Tibial artery (tissue), 4 donors: ENCODE data around the gene STARD13.
A peak's percentile ranks its signal among the peaks of the same experiment; 100 is the strongest.
"Not testable (repeated sequence)": the region's sequence is repeated elsewhere in the genome, so short reads cannot be mapped to it uniquely, and the experiment has no call there.

Experiments used
- DNase-seq, 2 donors: peaks; one replicate each; pipeline ENCODE4 v3.0.0-alpha.2; 2019
- H3K27ac ChIP-seq, 2 donors: fragments of 200-600 bp; sonication (generic) in 1 of 2; 1 replicate in 1 of 2; 2 replicates in 1 of 2; pipeline ENCODE4 v1.5.1; 2018 to 2019; ENCODE audit warnings: mild to moderate bottlenecking in 1 of 2
- H3K27me3 ChIP-seq, 2 donors: fragments of 200-600 bp; sonication (generic) in 1 of 2; one replicate each; pipeline versions ENCODE4 v1.5.1 to v1.6.0; 2016 to 2019
- H3K36me3 ChIP-seq, 3 donors: fragments of 200-600 bp; sonication (generic) in 2 of 3; one replicate each; pipeline ENCODE4 v1.5.1; 2016 to 2019; ENCODE audit warnings: mild to moderate bottlenecking in 2 of 3
- H3K4me1 ChIP-seq, 4 donors: fragments of 200-600 bp; sonication (generic) in 2 of 4; 1 replicate in 3 of 4; 2 replicates in 1 of 4; pipeline ENCODE4 v1.5.1; 2016 to 2019
- H3K4me3 ChIP-seq, 2 donors: fragments of 200-600 bp; sonication (generic) in 1 of 2; 1 replicate in 1 of 2; 2 replicates in 1 of 2; pipeline ENCODE4 v1.5.1; 2018 to 2019; ENCODE audit warnings: mild to moderate bottlenecking in 2 of 2
- H3K9me3 ChIP-seq, 3 donors: fragments of 200-600 bp; sonication (generic) in 1 of 3; one replicate each; pipeline ENCODE4 v1.5.1; 2016 to 2019
- CTCF ChIP-seq, 2 experiments: fragments of 200-600 bp in 1 of 2; fragments of 450-650 bp in 1 of 2; IDR thresholded peaks; one replicate each; pipeline ENCODE4 v1.5.1; 2017 to 2019; ENCODE audit warnings: antibody characterized with exemption in 2 of 2, mild to moderate bottlenecking in 1 of 2, moderate library complexity in 1 of 2
- intact Hi-C: fragments of 100-400 bp; cut with DNase I; formaldehyde crosslinking; loops from one replicate; pipeline ENCODE4 v1.15.0; 2023; ENCODE audit warnings: low total_unique reads

The STARD13 gene

GRCh38 chr13:33165787-33166186 lies 119.8 kb downstream of the STARD13 start:
- H3K36me3 ChIP-seq = peaks cover 17 to 52% (median 43%) of the 10 kb centered on the region in 3 donors
- H3K4me3 ChIP-seq = no peak overlapping the region
- H3K9me3 ChIP-seq = peaks cover 0 to 8% (median 5%) of the 10 kb centered on the region in 3 donors
- H3K27me3 ChIP-seq = no peaks in the 10 kb centered on the region
- H3K27ac ChIP-seq = no peak overlapping the region
- no peak for DNase-seq
- peaks cover 0 to 24% (median 13%) of the 10 kb centered on the region in 4 donors for H3K4me1 ChIP-seq
- no peak for TF ChIP-seq CTCF (IDR thresholded peaks at IDR 0.05)
- intact Hi-C loops = no loop called here

- no peak for DNase-seq
- Histone ChIP-seq H3K9me3 (peaks cover 0 to 8% (median 5%) of the 10 kb centered on the region in 3 donors), H3K36me3 (peaks cover 17 to 52% (median 43%) of the 10 kb centered on the region in 3 donors), H3K4me1 (peaks cover 0 to 30% (median 13%) of the 10 kb centered on the region in 4 donors), H3K27ac (no peak overlapping the region), H3K27me3 (no peaks in the 10 kb centered on the region), H3K4me3 (no peak overlapping the region)
- TF ChIP-seq CTCF (IDR thresholded peaks at IDR 0.05) = no peak
- intact Hi-C loops = no loop called here
These were observed 121.2 kb downstream of the STARD13 start for GRCh38 chr13:33164331-33164730.

GRCh38 chr13:33162725-33163124 lies 122.8 kb downstream of the STARD13 start:
- H3K9me3 ChIP-seq, H3K27ac ChIP-seq, intact Hi-C loops, H3K4me3 ChIP-seq, DNase-seq, H3K27me3 ChIP-seq: not testable (repeated sequence)
- Histone ChIP-seq H3K4me1 (peaks cover 0 to 25% (median 10%) of the 10 kb centered on the region in 4 donors), H3K36me3 (peaks cover 17 to 54% (median 43%) of the 10 kb centered on the region in 3 donors)

GRCh38 chr13:33158816-33159215 lies 126.7 kb downstream of the STARD13 start:
- intact Hi-C loops = no loop called here
- Histone ChIP-seq H3K4me3 (no peak overlapping the region), H3K36me3 (peaks cover 14 to 28% (median 26%) of the 10 kb centered on the region in 3 donors), H3K4me1 (peaks cover 0 to 35% (median 14%) of the 10 kb centered on the region in 4 donors), H3K27ac (peak overlapping the region; percentile 27 to 42), H3K27me3 (no peaks in the 10 kb centered on the region), H3K9me3 (peaks cover 0 to 8% (median 5%) of the 10 kb centered on the region in 3 donors)
- no peak for DNase-seq
- TF ChIP-seq CTCF (IDR thresholded peaks at IDR 0.05) = no peak

- no peak for DNase-seq
- peaks cover 0 to 8% (median 5%) of the 10 kb centered on the region in 3 donors for H3K9me3 ChIP-seq
- intact Hi-C loops = no loop called here
- H3K4me3 ChIP-seq = no peak overlapping the region
- peaks cover 12 to 27% (median 25%) of the 10 kb centered on the region in 3 donors for H3K36me3 ChIP-seq
- peaks cover 0 to 40% (median 20%) of the 10 kb centered on the region in 4 donors for H3K4me1 ChIP-seq
- peak overlapping the region; percentile 27 to 42 for H3K27ac ChIP-seq
- no peaks in the 10 kb centered on the region for H3K27me3 ChIP-seq
- TF ChIP-seq CTCF (IDR thresholded peaks at IDR 0.05) = no peak
These were observed 127.3 kb downstream of the STARD13 start for GRCh38 chr13:33158271-33158670.

GRCh38 chr13:33154911-33155310 lies 130.6 kb downstream of the STARD13 start:
- H3K27me3 ChIP-seq = no peaks in the 10 kb centered on the region
- peak overlapping the region in 1 of 2 donors; percentile 71 for H3K27ac ChIP-seq
- H3K4me1 ChIP-seq = peaks cover 0 to 56% (median 26%) of the 10 kb centered on the region in 4 donors
- no peak for TF ChIP-seq CTCF (IDR thresholded peaks at IDR 0.05)
- H3K4me3 ChIP-seq = no peak overlapping the region
- H3K9me3 ChIP-seq = no peaks in the 10 kb centered on the region
- intact Hi-C loops = no loop called here
- no peak for DNase-seq
- H3K36me3 ChIP-seq = peaks cover 0 to 8% (median 7%) of the 10 kb centered on the region in 3 donors
